HG02763 (cell line): ENCODE measurements around the gene GTF3C4.
"Not testable (repeated sequence)": the region's sequence is repeated elsewhere in the genome, so short reads cannot be mapped to it uniquely, and the experiment has no call there.

ENCODE experiments used
- ATAC-seq: cut with Tn5 transposase; IDR thresholded peaks from one replicate; pipeline ENCODE4 v1.9.1; 2021; ENCODE audit warnings: mild to moderate bottlenecking, moderate library complexity; ENCODE audit not compliant: unreplicated experiment

GTF3C4 gene

DNA sequence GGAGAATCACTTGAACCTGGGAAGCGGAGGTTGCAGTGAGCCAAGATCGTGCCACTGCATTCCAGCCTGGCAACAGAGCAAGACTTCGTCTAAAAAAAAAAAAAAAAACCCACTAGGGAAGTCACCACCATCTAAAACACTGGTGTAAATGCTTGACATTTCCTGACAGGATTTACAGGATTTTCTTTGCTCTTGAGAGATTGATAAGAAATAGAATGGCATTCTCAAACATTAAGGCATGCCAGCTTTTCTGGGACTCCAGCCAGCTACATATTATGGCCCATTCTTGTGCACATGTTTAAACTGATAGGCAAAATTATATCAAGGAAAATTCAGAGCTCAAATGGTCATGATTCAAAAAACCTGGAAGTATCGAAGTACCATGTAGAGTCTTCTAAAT is 28.7 kb downstream of the GTF3C4 start:
- no peak for ATAC-seq

DNA sequence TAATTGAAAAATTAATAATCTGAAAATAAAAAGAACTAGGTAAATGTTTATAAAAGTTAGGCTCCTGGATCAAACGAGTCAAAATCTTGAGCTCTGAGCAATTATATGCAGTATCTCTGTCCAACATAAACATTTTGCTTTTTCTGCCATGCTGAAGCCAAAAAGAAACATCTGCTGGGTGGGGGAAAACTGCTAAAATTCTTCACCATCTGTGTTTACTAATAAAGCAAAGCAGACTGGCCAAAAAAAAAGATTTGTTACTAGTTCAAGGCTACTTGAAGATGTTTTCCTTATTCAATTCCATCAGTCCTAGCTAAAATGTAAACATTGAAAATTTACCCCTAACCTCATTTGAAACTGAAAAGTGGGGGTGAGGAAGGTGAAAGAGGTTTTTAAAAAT is 29.7 kb downstream of the GTF3C4 start:
- ATAC-seq, result no peak

DNA sequence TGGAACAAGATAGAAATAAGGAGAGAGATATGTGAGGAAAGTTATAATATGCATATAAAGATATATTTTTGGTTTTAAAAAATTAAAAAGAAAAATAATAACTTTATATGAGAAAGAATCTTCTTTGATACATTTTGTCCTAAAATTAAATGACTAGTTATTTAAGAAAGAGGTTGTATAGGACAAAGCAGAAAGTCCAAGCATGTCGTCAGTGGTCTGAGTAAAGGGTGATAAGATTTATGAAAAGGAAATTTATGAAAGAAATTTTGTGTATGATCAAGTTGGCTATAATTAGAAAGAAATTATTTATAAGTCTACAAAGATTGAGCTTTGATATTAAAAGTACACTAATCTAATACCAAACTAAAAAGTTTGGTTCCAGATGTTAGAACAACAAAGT is 32.0 kb downstream of the GTF3C4 start:
- ATAC-seq, result no peak

- no peak for ATAC-seq
Measured at GRCh38 chr9:132703336-132703735, 33.1 kb downstream of the GTF3C4 start.

GRCh38 chr9:132708239-132708638 is 38.0 kb downstream of the GTF3C4 start:
- no peak for ATAC-seq

DNA sequence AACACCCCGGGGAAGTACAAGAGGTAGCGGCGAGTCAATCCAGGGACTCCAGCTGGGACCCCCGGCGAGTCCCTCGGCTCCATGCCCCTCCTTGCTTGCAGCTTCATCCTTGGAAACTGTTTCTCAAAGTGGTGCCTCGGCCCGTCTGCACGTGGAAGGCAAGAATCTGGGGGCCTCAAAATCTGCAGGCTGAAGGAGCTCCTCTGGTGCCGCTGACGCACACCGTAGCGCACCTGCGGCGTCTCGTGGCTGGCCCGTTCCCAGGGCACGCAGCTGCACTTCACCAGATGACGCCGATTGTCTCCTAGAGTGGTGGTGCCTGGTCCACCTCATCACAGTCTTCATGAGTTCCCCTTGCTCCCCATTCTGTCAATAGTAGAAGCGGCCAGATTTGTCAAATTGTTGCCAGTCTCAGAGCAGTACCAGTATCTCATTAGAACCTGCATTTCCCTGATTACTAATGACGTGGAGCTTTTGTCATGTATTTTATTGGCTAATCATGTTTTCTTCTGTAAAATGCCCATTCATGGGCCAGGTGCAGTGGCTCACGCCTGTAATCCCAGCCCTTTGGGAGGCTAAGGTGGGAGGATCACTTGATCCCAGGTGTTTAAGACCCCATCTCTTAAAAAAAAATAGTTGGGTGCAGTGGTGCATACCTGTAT is 38.6 kb downstream of the GTF3C4 start:
- no peak for ATAC-seq

- ATAC-seq, result no peak
Measured at GRCh38 chr9:132710333-132710732, 40.1 kb downstream of the GTF3C4 start.

DNA sequence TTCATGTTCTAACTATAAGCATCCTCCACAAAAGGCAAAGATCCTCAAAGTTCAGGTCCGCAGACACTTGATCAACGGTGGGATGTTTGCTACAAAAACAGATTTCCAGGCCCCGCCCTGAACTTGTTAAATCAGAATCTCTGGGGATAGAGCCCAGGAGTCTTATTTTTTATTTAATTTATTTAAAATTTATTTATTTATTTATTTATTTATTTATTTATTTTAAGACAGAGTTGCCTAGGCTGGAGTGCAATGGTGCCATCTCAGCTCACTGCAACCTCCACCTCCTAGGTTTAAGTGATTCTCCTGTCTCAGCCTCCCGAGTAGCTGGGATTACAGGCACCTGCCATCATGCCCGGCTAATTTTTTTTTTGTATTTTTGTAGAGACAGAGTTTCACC is 40.9 kb downstream of the GTF3C4 start:
- not testable (repeated sequence) for ATAC-seq

GRCh38 chr9:132711846-132712245 is 41.6 kb downstream of the GTF3C4 start:
- ATAC-seq, result no peak

DNA sequence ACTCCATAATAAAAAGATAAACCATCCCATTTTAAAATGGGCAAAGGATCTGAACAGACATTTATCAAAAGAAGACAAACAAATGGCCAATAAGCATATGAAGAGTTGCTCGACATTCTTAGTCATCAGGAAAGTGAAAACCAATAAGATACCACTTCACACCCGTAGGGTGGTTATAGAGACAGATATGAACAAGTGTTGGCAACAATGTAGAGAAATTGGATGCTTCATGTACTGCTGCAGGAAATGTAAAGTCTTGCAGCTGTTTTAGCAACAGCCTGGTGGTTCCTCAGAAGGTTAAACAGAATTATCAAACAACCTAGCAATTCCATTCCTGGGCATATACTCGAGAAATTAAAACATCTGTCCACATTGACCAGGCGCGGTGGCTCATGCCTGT is 42.5 kb downstream of the GTF3C4 start:
- no peak for ATAC-seq

- ATAC-seq, result no peak
Measured at GRCh38 chr9:132716007-132716406, 45.7 kb downstream of the GTF3C4 start.

- ATAC-seq, result no peak
Measured at GRCh38 chr9:132717326-132717945, 47.2 kb downstream of the GTF3C4 start.

DNA sequence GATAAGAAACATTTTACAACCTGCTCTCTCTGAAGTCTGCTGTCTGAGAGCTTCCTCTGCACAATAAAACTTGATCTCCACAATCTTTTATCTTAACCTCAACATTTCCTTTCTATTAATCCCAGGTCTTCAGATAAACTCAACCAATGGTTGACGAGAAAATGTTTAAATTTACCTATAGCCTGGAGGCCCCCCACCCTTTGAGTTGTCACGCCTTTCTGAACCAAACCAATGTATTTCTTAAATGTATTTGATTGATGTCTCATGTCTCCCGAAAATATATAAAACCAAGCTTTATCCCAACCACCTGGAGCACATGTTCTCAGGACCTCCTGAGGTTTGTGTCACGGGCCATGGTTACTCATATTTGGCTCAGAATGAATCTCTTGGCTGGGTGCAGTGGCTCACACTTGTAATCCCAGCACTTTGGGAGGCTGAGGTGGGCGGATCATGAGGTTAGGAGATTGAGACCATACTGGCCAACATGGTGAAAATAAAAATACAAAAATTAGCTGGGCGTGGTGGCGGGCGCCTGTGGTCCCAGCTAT is 48.2 kb downstream of the GTF3C4 start:
- not testable (repeated sequence) for ATAC-seq

DNA sequence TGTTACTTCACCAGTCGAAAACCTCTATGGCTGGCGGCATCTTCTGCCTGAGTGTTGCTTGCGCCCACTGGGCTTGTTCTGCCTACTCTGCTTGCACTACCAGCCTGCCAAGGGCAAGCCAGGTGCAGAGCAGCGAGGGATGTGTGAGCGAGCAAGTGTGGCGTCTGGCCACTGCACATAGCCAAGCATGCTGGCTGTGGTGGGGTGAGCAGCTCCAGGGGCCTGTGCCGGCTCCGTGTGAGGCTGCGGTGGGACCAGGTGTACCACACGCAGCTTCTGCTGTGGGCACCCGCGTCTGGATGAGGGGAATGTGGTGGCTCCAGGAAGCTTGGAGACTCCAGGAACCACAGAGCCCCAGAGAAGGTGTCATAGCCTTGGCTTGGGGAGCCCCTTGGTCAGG is 51.4 kb downstream of the GTF3C4 start:
- no peak for ATAC-seq

DNA sequence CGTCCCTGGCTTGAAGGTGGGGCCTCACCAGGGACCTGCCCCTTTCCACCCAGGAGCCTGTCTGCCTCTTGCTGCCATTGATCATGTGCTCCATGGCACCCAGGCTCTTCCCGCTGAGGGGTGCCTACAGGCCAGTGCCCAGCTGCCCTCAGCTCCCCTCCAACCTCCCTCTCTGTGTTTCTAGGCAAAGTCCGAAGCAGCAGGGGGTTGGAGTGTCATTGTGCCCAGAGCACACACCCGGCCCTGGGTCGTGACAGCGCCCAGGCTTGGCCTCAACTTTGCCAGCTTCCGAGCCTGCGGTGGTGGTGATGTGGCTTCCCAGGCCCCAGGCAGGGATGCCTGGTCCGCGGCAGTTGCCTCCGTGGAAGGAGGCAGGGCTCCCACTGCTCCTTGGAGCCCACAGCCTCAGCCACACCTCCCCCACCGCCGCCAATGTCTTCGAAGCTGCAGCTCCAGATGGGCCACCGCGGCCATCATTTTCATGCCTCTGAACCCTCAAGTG is 52.4 kb downstream of the GTF3C4 start:
- ATAC-seq, result no peak

- ATAC-seq, result no peak
Measured at GRCh38 chr9:132723809-132724208, 53.5 kb downstream of the GTF3C4 start.

GRCh38 chr9:132725306-132725705 is 55.0 kb downstream of the GTF3C4 start:
- ATAC-seq, result no peak

- ATAC-seq, result no peak
Measured at GRCh38 chr9:132726576-132727130, 56.4 kb downstream of the GTF3C4 start.

GRCh38 chr9:132728071-132728470 is 57.8 kb downstream of the GTF3C4 start:
- ATAC-seq, result no peak

DNA sequence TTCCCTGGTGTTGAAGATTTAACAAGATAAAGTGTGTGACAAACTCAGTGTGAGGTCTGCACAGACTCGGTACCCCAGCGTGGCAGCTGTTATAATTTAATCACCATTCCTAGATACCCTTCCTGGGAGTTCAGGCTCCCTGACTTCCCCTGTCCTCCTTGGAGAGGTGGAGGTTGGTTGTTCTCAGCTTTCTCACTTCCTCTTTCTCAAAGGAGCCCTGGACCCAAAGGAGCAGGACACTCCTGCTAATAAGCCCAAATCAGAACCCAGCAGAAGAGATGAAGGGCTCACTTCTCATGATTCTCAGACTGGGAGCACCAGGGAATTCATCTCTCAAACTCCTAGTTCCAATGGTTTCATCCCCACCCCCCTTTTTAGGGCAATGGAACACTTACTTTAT is 58.2 kb downstream of the GTF3C4 start:
- no peak for ATAC-seq

- no peak for ATAC-seq
Measured at GRCh38 chr9:132729235-132729890, 59.1 kb downstream of the GTF3C4 start.
